ENCODE measurements around the gene AP1S3.

Gene AP1S3

DNA sequence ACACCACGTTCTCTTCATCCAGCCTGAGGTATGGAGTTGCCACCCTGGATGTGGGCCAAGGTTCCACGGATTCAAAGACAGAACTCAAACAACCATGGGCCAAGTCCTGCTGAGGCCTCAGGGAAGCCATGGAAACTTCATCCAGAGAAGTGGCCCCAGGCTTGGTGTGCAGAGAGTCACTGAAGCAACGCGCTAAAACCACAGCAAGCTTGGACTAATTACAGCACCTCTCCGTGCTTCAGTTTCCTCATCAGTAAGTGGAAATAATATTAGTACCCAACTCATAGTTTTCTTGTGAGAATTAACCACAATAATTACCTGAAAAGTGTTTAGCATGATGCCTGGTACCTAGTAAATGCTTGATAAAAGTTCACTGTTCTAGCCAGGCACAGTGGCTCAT is 19.2 kb upstream of the AP1S3 start (continued):
- TF ChIP-seq ZNF221 (tag by site-specific recombination; IDR thresholded peaks at IDR 0.05; ENCODE audit: borderline replicate concordance) (no peak), ZBTB48 (tag by site-specific recombination; IDR thresholded peaks at IDR 0.05) (no peak), SETDB1 (IDR thresholded peaks at IDR 0.05; ENCODE audit: insufficient read length, low read length) (no peak), ZNF514 (tag by site-specific recombination; IDR thresholded peaks at IDR 0.05) (no peak), ZNF707 (tag by site-specific recombination; IDR thresholded peaks at IDR 0.05) (no peak), ZNF184 (tag by site-specific recombination; IDR thresholded peaks at IDR 0.05) (no peak), GFI1B (tag by site-specific recombination; IDR thresholded peaks at IDR 0.05) (no peak), GLI4 (tag by site-specific recombination; IDR thresholded peaks at IDR 0.05) (no peak), ZNF132 (tag by site-specific recombination; IDR thresholded peaks at IDR 0.05; ENCODE audit: borderline replicate concordance) (no peak)
- TF ChIP-seq, protein P1, sequence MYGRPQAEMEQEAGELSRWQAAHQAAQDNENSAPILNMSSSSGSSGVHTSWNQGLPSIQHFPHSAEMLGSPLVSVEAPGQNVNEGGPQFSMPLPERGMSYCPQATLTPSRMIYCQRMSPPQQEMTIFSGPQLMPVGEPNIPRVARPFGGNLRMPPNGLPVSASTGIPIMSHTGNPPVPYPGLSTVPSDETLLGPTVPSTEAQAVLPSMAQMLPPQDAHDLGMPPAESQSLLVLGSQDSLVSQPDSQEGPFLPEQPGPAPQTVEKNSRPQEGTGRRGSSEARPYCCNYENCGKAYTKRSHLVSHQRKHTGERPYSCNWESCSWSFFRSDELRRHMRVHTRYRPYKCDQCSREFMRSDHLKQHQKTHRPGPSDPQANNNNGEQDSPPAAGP (tag by site-specific recombination; IDR thresholded peaks at IDR 0.05): no peak
- TF ChIP-seq, protein P2, sequence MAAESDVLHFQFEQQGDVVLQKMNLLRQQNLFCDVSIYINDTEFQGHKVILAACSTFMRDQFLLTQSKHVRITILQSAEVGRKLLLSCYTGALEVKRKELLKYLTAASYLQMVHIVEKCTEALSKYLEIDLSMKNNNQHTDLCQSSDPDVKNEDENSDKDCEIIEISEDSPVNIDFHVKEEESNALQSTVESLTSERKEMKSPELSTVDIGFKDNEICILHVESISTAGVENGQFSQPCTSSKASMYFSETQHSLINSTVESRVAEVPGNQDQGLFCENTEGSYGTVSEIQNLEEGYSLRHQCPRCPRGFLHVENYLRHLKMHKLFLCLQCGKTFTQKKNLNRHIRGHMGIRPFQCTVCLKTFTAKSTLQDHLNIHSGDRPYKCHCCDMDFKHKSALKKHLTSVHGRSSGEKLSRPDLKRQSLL (tag by site-specific recombination; IDR thresholded peaks at IDR 0.05): no peak
- TF ChIP-seq, protein P3, sequence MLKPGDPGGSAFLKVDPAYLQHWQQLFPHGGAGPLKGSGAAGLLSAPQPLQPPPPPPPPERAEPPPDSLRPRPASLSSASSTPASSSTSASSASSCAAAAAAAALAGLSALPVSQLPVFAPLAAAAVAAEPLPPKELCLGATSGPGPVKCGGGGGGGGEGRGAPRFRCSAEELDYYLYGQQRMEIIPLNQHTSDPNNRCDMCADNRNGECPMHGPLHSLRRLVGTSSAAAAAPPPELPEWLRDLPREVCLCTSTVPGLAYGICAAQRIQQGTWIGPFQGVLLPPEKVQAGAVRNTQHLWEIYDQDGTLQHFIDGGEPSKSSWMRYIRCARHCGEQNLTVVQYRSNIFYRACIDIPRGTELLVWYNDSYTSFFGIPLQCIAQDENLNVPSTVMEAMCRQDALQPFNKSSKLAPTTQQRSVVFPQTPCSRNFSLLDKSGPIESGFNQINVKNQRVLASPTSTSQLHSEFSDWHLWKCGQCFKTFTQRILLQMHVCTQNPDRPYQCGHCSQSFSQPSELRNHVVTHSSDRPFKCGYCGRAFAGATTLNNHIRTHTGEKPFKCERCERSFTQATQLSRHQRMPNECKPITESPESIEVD (tag by site-specific recombination; IDR thresholded peaks at IDR 0.05): no peak
- TF ChIP-seq, protein P4, sequence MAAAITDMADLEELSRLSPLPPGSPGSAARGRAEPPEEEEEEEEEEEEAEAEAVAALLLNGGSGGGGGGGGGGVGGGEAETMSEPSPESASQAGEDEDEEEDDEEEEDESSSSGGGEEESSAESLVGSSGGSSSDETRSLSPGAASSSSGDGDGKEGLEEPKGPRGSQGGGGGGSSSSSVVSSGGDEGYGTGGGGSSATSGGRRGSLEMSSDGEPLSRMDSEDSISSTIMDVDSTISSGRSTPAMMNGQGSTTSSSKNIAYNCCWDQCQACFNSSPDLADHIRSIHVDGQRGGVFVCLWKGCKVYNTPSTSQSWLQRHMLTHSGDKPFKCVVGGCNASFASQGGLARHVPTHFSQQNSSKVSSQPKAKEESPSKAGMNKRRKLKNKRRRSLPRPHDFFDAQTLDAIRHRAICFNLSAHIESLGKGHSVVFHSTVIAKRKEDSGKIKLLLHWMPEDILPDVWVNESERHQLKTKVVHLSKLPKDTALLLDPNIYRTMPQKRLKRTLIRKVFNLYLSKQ (tag by site-specific recombination; IDR thresholded peaks at IDR 0.05; ENCODE audit: borderline replicate concordance): no peak
- TF ChIP-seq, protein P5, sequence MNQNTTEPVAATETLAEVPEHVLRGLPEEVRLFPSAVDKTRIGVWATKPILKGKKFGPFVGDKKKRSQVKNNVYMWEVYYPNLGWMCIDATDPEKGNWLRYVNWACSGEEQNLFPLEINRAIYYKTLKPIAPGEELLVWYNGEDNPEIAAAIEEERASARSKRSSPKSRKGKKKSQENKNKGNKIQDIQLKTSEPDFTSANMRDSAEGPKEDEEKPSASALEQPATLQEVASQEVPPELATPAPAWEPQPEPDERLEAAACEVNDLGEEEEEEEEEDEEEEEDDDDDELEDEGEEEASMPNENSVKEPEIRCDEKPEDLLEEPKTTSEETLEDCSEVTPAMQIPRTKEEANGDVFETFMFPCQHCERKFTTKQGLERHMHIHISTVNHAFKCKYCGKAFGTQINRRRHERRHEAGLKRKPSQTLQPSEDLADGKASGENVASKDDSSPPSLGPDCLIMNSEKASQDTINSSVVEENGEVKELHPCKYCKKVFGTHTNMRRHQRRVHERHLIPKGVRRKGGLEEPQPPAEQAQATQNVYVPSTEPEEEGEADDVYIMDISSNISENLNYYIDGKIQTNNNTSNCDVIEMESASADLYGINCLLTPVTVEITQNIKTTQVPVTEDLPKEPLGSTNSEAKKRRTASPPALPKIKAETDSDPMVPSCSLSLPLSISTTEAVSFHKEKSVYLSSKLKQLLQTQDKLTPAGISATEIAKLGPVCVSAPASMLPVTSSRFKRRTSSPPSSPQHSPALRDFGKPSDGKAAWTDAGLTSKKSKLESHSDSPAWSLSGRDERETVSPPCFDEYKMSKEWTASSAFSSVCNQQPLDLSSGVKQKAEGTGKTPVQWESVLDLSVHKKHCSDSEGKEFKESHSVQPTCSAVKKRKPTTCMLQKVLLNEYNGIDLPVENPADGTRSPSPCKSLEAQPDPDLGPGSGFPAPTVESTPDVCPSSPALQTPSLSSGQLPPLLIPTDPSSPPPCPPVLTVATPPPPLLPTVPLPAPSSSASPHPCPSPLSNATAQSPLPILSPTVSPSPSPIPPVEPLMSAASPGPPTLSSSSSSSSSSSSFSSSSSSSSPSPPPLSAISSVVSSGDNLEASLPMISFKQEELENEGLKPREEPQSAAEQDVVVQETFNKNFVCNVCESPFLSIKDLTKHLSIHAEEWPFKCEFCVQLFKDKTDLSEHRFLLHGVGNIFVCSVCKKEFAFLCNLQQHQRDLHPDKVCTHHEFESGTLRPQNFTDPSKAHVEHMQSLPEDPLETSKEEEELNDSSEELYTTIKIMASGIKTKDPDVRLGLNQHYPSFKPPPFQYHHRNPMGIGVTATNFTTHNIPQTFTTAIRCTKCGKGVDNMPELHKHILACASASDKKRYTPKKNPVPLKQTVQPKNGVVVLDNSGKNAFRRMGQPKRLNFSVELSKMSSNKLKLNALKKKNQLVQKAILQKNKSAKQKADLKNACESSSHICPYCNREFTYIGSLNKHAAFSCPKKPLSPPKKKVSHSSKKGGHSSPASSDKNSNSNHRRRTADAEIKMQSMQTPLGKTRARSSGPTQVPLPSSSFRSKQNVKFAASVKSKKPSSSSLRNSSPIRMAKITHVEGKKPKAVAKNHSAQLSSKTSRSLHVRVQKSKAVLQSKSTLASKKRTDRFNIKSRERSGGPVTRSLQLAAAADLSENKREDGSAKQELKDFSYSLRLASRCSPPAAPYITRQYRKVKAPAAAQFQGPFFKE (tag by site-specific recombination; IDR thresholded peaks at IDR 0.05; ENCODE audit: borderline replicate concordance): no peak

DNA sequence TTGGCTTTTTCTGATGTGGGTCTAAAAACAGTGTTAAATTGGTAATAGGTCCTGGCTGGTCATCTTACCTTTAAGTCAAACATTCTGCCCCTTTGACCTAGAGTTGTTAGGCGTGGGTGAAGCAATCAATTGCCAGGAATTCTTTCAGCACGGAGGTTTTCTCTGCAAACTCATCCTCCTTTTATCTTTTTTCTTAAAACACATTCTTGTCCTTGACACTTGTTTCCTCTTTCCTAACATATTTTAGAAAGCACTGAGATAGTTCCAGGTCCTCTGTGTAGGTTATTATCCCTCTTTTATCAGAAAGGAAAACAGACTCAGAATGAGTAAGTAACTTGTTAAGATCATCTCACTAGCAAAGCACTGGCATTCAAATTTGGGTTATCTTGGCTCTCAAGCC is 18.6 kb upstream of the AP1S3 start:
- no peak for TF ChIP-seq ZSCAN23 (tag by site-specific recombination; IDR thresholded peaks at IDR 0.05)
- TF ChIP-seq ZNF350 (tag by site-specific recombination; IDR thresholded peaks at IDR 0.05): no peak
- no peak for TF ChIP-seq BCL11B (tag by site-specific recombination; IDR thresholded peaks at IDR 0.05; ENCODE audit: low read depth)
- TF ChIP-seq ZNF433 (tag by site-specific recombination; IDR thresholded peaks at IDR 0.05; ENCODE audit: low read depth): no peak
- TF ChIP-seq ZNF341 (tag by site-specific recombination; IDR thresholded peaks at IDR 0.05; ENCODE audit: low read depth): no peak
- no peak for TF ChIP-seq ZXDB (tag by site-specific recombination; IDR thresholded peaks at IDR 0.05)
- TF ChIP-seq, protein P6, sequence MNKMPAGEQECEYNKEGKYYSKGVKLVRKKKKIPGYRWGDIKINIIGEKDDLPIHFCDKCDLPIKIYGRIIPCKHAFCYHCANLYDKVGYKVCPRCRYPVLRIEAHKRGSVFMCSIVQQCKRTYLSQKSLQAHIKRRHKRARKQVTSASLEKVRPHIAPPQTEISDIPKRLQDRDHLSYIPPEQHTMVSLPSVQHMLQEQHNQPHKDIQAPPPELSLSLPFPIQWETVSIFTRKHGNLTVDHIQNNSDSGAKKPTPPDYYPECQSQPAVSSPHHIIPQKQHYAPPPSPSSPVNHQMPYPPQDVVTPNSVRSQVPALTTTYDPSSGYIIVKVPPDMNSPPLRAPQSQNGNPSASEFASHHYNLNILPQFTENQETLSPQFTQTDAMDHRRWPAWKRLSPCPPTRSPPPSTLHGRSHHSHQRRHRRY (tag by site-specific recombination; IDR thresholded peaks at IDR 0.05): no peak
- TF ChIP-seq ZNF555 (tag by site-specific recombination; conservative IDR thresholded peaks at IDR 0.05): no peak
- TF ChIP-seq ZNF624 (tag by site-specific recombination; IDR thresholded peaks at IDR 0.05): no peak
- TF ChIP-seq ZNF747 (tag by site-specific recombination; IDR thresholded peaks at IDR 0.05): no peak
- Histone ChIP-seq H3K9me3 (ENCODE audit: control insufficient read depth, insufficient read depth, low read depth, low read length) (no peaks in the 10 kb centered on the region), H3K4me1 (ENCODE audit: control insufficient read depth, insufficient read depth, low read length) (no peaks in the 10 kb centered on the region), H3K27ac (ENCODE audit: extremely low read depth, low read depth, low read length) (no peak overlapping the region), H3K4me3 (ENCODE audit: low read depth, low read length) (no peak overlapping the region), H3K36me3 (ENCODE audit: control insufficient read depth in 2 of 2, insufficient read depth in 1 of 2, low read length in 2 of 2) (no peaks in the 10 kb centered on the region; a peak in 1 of 3 replicates)
- ChIA-PET POLR2A (no interaction called here), CTCF (interaction anchor here (0.6 kb wide), 1 partner anchor 45 kb away, joined by 6 read pairs; no protein-coding TSS in a partner anchor)

Measured in HEK293 (cell line).